Erythroblast (primary cell): ENCODE measurements around the gene WDR36.

ENCODE experiments used
- GATA1 ChIP-seq: IDR thresholded peaks from 2 replicates; pipeline ENCODE4 v1.6.1; 2011; ENCODE audit warnings: low read depth, mild to moderate bottlenecking, control low read depth, low read length, moderate library complexity
- POLR2A ChIP-seq: IDR thresholded peaks from 2 replicates; pipeline ENCODE4 v1.6.1; 2011; ENCODE audit warnings: mild to moderate bottlenecking, low read length

DNA sequence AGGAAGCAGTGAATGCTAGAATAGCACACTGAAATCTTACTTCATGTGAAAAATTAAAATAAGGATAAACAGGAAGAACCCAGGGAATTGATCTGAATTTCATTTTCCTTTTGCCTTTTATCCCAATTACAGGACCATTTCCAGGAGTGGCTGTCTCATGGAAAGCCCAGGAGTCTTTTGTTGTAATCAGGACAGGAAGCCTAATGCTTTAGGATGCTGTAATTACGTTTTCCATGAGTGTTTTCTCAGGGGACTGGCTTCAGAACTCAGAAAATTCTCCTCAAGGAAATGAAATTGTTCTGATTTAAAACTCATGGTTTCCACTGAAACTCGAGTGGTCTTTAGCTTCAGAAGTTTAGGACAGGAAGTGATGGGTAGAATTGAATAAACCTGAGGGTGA lies 75.4 kb downstream of the WDR36 start:
- TF ChIP-seq POLR2A, result no peak
- no peak for TF ChIP-seq GATA1
